HCT116 (cell line): Measurements from ENCODE around the gene PBX1. TPM values are rescaled to one million over a fixed set of nuclear protein-coding genes. Genes with fewer than 3 reads are reported as not detected.

ENCODE experiments used
- ATAC-seq: fragments of 200-7000 bp; cut with Tn5 transposase; 2 replicates; pipeline ENCODE4 v1.9.1; 2020; ENCODE audit warnings: mild to moderate bottlenecking, moderate library complexity
- BruUV-seq: library from RNA; stranded (reverse); fragments of 400-500 nt; replicated peaks from 2 replicates; lab custom pipeline; 2021; lab: Mats Ljungman, UMichigan
- CTCF ChIA-PET: fragments of 300-600 bp; sonication (Branson Sonifier 250); formaldehyde crosslinking; loops from one replicate; lab custom pipeline; 2021; ENCODE audit warnings: antibody characterized with exemption; lab: Charles Lee
- POLR2A ChIA-PET: fragments of 300-600, 350-600 bp; sonication (Branson Sonifier 250); formaldehyde crosslinking; loops from one replicate; lab custom pipeline; 2021; ENCODE audit warnings: antibody characterized with exemption; lab: Charles Lee
- RAD21 ChIA-PET, 2 experiments: fragments of 300-600 bp; sonication (Branson Sonifier 250); formaldehyde crosslinking; loops; one replicate each; lab custom pipeline; 2023; ENCODE audit warnings: low total read pairs in 2 of 2; ENCODE audit not compliant: uncharacterized antibody in 2 of 2, unreplicated experiment in 2 of 2, low non-redundant PET in 1 of 2; lab: Charles Lee
- DNase-seq: peaks from one replicate; pipeline ENCODE4 v3.0.0-alpha.2; 2010; ENCODE audit warnings: low read depth, low spot score
- H2AFZ ChIP-seq: fragments of 200-600 bp; shearing (Covaris generic), sonication (generic); 2 replicates; pipeline ENCODE4 v1.6.1; 2017; ENCODE audit warnings: low read depth, mixed run types, mixed read lengths, antibody characterized with exemption, low read length; ENCODE audit not compliant: poor library complexity, severe bottlenecking
- H3K27ac ChIP-seq: 2 replicates; pipeline ENCODE4 v1.5.1; 2012; ENCODE audit warnings: low read depth, low read length
- H3K27me3 ChIP-seq: fragments of 200-600 bp; sonication (generic); 2 replicates; pipeline ENCODE4 v1.6.1; 2016; ENCODE audit warnings: mixed run types, low read length, mixed read lengths; ENCODE audit not compliant: insufficient read depth
- H3K36me3 ChIP-seq, 2 experiments: fragments of 200-500 bp in 1 of 2; fragments of 200-600 bp in 1 of 2; sonication (Bioruptor generic) in 1 of 2; sonication (generic) in 1 of 2; 2 replicates each; pipeline versions ENCODE4 v1.5.1 to v1.6.1; 2014 to 2016; ENCODE audit warnings: low read length in 2 of 2, inconsistent platforms in 1 of 2, mixed read lengths in 1 of 2, mixed run types in 1 of 2; ENCODE audit not compliant: insufficient read depth in 2 of 2, control insufficient read depth in 1 of 2
- H3K4me1 ChIP-seq, 2 experiments: fragments of 200-600 bp in 1 of 2; sonication (generic) in 1 of 2; 2 replicates each; pipeline versions ENCODE4 v1.5.1 to v1.6.1; 2012 to 2017; ENCODE audit warnings: low read length in 2 of 2, inconsistent platforms in 1 of 2, mild to moderate bottlenecking in 1 of 2, mixed read lengths in 1 of 2, mixed run types in 1 of 2, moderate library complexity in 1 of 2; ENCODE audit not compliant: insufficient read depth in 2 of 2, control insufficient read depth in 1 of 2
- H3K4me2 ChIP-seq: fragments of 200-600 bp; sonication (generic); 2 replicates; pipeline ENCODE4 v1.6.1; 2017; ENCODE audit warnings: mixed run types, low read length, mixed read lengths
- H3K4me3 ChIP-seq, 2 experiments: fragments of 200-600 bp in 1 of 2; sonication (generic) in 1 of 2; replicated peaks in 1 of 2; 2 replicates each; pipeline ENCODE4 v1.5.1; 2011 to 2016; ENCODE audit warnings: low read length in 2 of 2, control low read depth in 1 of 2, low read depth in 1 of 2, mild to moderate bottlenecking in 1 of 2, mixed read lengths in 1 of 2, mixed run types in 1 of 2
- H3K79me2 ChIP-seq: fragments of 200-600 bp; sonication (generic); 2 replicates; pipeline ENCODE4 v1.6.1; 2017; ENCODE audit warnings: mild to moderate bottlenecking, mixed run types, low read length, moderate library complexity, mixed read lengths; ENCODE audit not compliant: insufficient read depth
- H3K9ac ChIP-seq: fragments of 200-600 bp; sonication (generic); 2 replicates; pipeline ENCODE4 v1.6.1; 2016; ENCODE audit warnings: low read length, mixed read lengths
- H3K9me2 ChIP-seq: fragments of 200-600 bp; sonication (generic), shearing (Covaris generic); 2 replicates; pipeline ENCODE4 v1.6.1; 2017; ENCODE audit warnings: mixed run types, mild to moderate bottlenecking, moderate library complexity; ENCODE audit not compliant: insufficient read depth
- H3K9me3 ChIP-seq, 2 experiments: fragments of 200-500 bp in 1 of 2; fragments of 200-600 bp in 1 of 2; sonication (Bioruptor generic) in 1 of 2; sonication (generic) in 1 of 2; 2 replicates each; pipeline ENCODE4 v1.6.1; 2014 to 2017; ENCODE audit warnings: low read length in 2 of 2, mixed read lengths in 2 of 2, inconsistent platforms in 1 of 2, low read depth in 1 of 2, mild to moderate bottlenecking in 1 of 2, mixed run types in 1 of 2, moderate library complexity in 1 of 2; ENCODE audit not compliant: control insufficient read depth in 1 of 2, insufficient read depth in 1 of 2
- H4K20me1 ChIP-seq: fragments of 200-600 bp; sonication (generic), shearing (Covaris generic); 2 replicates; pipeline ENCODE4 v1.6.1; 2017; ENCODE audit warnings: mixed run types, mild to moderate bottlenecking, moderate library complexity; ENCODE audit not compliant: insufficient read depth
- CBX3 ChIP-seq: IDR thresholded peaks from 2 replicates; pipeline ENCODE4 v1.6.1; 2012; ENCODE audit warnings: low read depth
- ELF1 ChIP-seq: IDR thresholded peaks from 2 replicates; pipeline ENCODE4 v1.6.1; 2012; ENCODE audit warnings: low read depth, borderline replicate concordance
- POLR2AphosphoS5 ChIP-seq: IDR thresholded peaks from 2 replicates; pipeline ENCODE4 v1.6.1; 2011; ENCODE audit warnings: mild to moderate bottlenecking, low read depth, low read length, moderate library complexity
- SIN3A ChIP-seq: IDR thresholded peaks from 2 replicates; pipeline ENCODE4 v1.6.1; 2012; ENCODE audit warnings: low read depth
- SP1 ChIP-seq: IDR thresholded peaks from 2 replicates; pipeline ENCODE4 v1.6.1; 2012; ENCODE audit warnings: low read depth
- TCF7L2 ChIP-seq: IDR thresholded peaks from 2 replicates; pipeline ENCODE4 v1.7.0; 2011; ENCODE audit warnings: borderline replicate concordance, inconsistent platforms; ENCODE audit not compliant: insufficient read depth, insufficient read length; ENCODE audit errors: extremely low read depth
- YY1 ChIP-seq: IDR thresholded peaks from 2 replicates; pipeline ENCODE4 v1.6.1; 2011; ENCODE audit warnings: low read length, low read depth, moderate library complexity, mild to moderate bottlenecking; ENCODE audit not compliant: insufficient replicate concordance; ENCODE audit errors: extremely low read depth
- ZFX ChIP-seq: fragments of 450-650 bp; IDR thresholded peaks from 2 replicates; pipeline ENCODE4 v1.6.1; 2017
- intact Hi-C: fragments of 100-400 bp; cut with micrococcal nuclease; formaldehyde crosslinking; loops from 2 replicates; pipeline ENCODE4 v1.10.0; 2022
- total RNA-seq: library from RNA; stranded (reverse); gene quantifications from one replicate; pipeline ENCODE4 v1.2.1, GENCODE V29; 2021; ENCODE audit not compliant: unreplicated experiment
- TF ChIP-seq, protein P1 (sequence below), 3 experiments: fragments of 200-600 bp in 1 of 3; sonication (generic) in 1 of 3; IDR thresholded peaks in 2 of 3; conservative IDR thresholded peaks in 1 of 3; 2 replicates each; pipeline ENCODE4 v1.5.1; 2012 to 2017; ENCODE audit warnings: low read depth in 2 of 3, low read length in 2 of 3, antibody characterized with exemption in 1 of 3, borderline replicate concordance in 1 of 3, control low read depth in 1 of 3, mild to moderate bottlenecking in 1 of 3, mixed read lengths in 1 of 3, mixed run types in 1 of 3, moderate library complexity in 1 of 3; ENCODE audit not compliant: insufficient read depth in 1 of 3
- TF ChIP-seq, protein P2 (sequence below): IDR thresholded peaks from 2 replicates; pipeline ENCODE4 v1.6.1; 2012; ENCODE audit warnings: low read depth
- TF ChIP-seq, protein P3 (sequence below): IDR thresholded peaks from 2 replicates; pipeline ENCODE4 v1.6.1; 2012

PBX1 gene
- total RNA-seq, 1 experiment from 2014 or later, result 29.6 TPM

DNA sequence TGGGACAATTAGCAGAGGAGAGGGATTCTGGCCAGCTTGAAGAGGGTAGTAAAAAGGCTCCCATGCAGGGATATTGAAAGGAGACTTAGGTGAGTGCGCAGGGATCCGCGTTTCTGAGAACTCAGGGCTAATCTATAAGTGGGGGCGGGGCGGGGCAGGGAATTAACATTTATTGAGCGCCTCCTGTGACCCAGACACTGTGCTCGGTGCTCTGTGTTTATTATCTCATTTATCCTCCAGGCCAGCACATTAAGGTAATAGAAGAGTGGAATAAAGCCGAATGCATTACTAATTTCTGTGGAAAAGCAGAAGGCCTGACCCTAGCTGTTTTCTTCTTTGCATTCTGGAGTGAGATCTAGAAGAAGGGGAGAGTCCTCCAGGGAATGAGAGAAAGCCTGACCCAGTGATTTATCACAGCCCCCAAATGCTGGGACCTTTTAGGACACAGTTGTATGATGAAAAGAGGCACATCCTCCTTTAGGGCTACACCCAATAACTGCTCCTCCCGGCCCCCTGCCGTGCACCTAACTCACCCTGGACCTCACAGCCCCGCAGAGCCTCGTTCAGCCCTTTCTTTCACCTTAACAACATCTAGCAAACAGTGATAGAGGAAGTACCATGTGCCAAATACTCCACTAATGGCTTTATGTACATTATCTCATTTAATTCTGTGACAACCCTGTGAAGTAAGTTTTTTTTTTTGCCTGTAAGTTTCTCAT lies 317.6 kb downstream of the PBX1 start:
- POLR2A ChIA-PET, result no interaction called here
- no peaks in the 10 kb centered on the region for H4K20me1 ChIP-seq
- peaks cover 3% of the 10 kb centered on the region; the same call in 1 of the 2 replicates for H3K27me3 ChIP-seq
- no peaks in the 10 kb centered on the region for H3K79me2 ChIP-seq
- intact Hi-C loops, result no loop called here
- no peak overlapping the region for H3K27ac ChIP-seq
- no peaks in the 10 kb centered on the region for H3K4me1 ChIP-seq
- BruUV-seq, result no TSS peak
- ATAC-seq (no peak), DNase-seq (no peak)
- no peaks in the 10 kb centered on the region for H3K9me2 ChIP-seq
- H3K9ac ChIP-seq, result no peak overlapping the region
- H3K4me3 ChIP-seq, result no peak overlapping the region
- TF ChIP-seq TCF7L2 (no peak), ELF1 (no peak), POLR2AphosphoS5 (no peak), SIN3A (no peak), ZFX (no peak), SP1 (no peak), YY1 (no peak), CBX3 (no peak)
- TF ChIP-seq, protein P1, sequence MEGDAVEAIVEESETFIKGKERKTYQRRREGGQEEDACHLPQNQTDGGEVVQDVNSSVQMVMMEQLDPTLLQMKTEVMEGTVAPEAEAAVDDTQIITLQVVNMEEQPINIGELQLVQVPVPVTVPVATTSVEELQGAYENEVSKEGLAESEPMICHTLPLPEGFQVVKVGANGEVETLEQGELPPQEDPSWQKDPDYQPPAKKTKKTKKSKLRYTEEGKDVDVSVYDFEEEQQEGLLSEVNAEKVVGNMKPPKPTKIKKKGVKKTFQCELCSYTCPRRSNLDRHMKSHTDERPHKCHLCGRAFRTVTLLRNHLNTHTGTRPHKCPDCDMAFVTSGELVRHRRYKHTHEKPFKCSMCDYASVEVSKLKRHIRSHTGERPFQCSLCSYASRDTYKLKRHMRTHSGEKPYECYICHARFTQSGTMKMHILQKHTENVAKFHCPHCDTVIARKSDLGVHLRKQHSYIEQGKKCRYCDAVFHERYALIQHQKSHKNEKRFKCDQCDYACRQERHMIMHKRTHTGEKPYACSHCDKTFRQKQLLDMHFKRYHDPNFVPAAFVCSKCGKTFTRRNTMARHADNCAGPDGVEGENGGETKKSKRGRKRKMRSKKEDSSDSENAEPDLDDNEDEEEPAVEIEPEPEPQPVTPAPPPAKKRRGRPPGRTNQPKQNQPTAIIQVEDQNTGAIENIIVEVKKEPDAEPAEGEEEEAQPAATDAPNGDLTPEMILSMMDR (IDR thresholded peaks at IDR 0.05 in 2 of 3, conservative IDR thresholded peaks at IDR 0.05 in 1 of 3; ENCODE audit: borderline replicate concordance in 1 of 3, insufficient read depth in 1 of 3, low read depth in 2 of 3, low read length in 2 of 3), result no peak
- TF ChIP-seq, protein P2, sequence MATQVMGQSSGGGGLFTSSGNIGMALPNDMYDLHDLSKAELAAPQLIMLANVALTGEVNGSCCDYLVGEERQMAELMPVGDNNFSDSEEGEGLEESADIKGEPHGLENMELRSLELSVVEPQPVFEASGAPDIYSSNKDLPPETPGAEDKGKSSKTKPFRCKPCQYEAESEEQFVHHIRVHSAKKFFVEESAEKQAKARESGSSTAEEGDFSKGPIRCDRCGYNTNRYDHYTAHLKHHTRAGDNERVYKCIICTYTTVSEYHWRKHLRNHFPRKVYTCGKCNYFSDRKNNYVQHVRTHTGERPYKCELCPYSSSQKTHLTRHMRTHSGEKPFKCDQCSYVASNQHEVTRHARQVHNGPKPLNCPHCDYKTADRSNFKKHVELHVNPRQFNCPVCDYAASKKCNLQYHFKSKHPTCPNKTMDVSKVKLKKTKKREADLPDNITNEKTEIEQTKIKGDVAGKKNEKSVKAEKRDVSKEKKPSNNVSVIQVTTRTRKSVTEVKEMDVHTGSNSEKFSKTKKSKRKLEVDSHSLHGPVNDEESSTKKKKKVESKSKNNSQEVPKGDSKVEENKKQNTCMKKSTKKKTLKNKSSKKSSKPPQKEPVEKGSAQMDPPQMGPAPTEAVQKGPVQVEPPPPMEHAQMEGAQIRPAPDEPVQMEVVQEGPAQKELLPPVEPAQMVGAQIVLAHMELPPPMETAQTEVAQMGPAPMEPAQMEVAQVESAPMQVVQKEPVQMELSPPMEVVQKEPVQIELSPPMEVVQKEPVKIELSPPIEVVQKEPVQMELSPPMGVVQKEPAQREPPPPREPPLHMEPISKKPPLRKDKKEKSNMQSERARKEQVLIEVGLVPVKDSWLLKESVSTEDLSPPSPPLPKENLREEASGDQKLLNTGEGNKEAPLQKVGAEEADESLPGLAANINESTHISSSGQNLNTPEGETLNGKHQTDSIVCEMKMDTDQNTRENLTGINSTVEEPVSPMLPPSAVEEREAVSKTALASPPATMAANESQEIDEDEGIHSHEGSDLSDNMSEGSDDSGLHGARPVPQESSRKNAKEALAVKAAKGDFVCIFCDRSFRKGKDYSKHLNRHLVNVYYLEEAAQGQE, result no peak
- TF ChIP-seq, protein P3, sequence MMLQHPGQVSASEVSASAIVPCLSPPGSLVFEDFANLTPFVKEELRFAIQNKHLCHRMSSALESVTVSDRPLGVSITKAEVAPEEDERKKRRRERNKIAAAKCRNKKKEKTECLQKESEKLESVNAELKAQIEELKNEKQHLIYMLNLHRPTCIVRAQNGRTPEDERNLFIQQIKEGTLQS, result no peak
- no peak overlapping the region for H2AFZ ChIP-seq
- CTCF ChIA-PET, result no interaction called here
- H3K4me2 ChIP-seq, result no peak overlapping the region
- no peaks in the 10 kb centered on the region for H3K9me3 ChIP-seq
- RAD21 ChIA-PET, result no interaction called here
- H3K36me3 ChIP-seq, result no peaks in the 10 kb centered on the region
